Dedifferentiated amniotic fluid mesenchymal stem cell (primary cell): ENCODE data around the gene CDCA5.
A peak's percentile ranks its signal among the peaks of the same experiment; 100 is the strongest.

ENCODE experiments used
- DNase-seq: peaks from one replicate; pipeline ENCODE4 v3.0.0-alpha.2; 2016; ENCODE audit errors: extremely low spot score

CDCA5 gene

DNA sequence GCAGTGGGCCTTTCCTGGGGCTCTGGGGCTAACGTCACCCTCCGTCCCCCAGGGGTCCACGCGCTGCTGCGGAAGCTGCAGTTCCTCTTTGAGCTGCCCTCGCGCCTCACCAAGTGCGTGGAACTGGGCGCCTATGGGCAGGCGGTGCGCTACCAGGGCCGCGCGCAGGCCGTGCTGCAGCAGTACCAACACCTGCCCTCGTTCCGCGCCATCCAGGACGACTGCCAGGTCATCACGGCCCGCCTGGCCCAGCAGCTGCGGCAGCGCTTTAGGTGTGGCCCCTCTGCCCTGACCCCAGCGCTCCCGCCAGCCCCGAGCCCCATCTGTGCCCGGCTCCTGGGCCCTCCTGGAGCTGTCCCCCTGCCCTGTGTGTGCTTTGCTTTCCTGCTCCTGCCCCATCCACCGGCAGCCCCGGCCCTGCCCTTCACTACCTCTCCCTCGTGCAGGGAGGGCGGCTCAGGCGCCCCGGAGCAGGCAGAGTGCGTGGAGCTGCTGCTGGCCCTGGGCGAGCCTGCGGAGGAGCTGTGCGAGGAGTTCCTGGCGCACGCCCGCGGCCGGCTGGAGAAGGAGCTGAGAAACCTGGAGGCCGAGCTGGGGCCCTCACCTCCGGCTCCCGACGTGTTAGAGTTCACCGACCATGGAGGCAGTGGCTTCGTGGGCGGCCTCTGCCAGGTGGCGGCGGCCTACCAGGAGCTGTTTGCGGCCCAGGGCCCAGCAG, 24.1 kb upstream of the CDCA5 start:
- no peak for DNase-seq

GRCh38 chr11:65107078-65107477, 23.2 kb upstream of the CDCA5 start:
- no peak for DNase-seq

- DNase-seq, result no peak
Observed at GRCh38 chr11:65104628-65105027, 20.8 kb upstream of the CDCA5 start.

DNA sequence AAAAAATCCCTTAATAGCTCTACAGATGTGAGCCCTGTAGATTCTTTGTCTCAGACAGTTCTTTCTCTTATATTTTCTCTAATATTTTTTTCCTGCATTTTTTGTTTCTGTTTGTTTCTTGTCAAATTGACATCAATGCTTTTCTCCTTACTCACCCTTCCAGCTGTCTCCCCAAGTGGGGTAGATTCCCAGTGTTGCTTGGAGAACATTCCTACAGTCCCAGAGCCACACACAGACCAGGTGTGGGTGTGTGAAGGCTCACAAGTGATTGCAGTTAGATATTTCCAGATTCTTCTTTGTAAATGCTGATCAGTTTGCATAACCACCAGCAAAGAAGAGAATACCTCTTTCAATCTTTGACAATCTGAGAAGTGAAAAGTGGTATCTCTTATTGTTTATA, 19.6 kb upstream of the CDCA5 start:
- no peak for DNase-seq

DNA sequence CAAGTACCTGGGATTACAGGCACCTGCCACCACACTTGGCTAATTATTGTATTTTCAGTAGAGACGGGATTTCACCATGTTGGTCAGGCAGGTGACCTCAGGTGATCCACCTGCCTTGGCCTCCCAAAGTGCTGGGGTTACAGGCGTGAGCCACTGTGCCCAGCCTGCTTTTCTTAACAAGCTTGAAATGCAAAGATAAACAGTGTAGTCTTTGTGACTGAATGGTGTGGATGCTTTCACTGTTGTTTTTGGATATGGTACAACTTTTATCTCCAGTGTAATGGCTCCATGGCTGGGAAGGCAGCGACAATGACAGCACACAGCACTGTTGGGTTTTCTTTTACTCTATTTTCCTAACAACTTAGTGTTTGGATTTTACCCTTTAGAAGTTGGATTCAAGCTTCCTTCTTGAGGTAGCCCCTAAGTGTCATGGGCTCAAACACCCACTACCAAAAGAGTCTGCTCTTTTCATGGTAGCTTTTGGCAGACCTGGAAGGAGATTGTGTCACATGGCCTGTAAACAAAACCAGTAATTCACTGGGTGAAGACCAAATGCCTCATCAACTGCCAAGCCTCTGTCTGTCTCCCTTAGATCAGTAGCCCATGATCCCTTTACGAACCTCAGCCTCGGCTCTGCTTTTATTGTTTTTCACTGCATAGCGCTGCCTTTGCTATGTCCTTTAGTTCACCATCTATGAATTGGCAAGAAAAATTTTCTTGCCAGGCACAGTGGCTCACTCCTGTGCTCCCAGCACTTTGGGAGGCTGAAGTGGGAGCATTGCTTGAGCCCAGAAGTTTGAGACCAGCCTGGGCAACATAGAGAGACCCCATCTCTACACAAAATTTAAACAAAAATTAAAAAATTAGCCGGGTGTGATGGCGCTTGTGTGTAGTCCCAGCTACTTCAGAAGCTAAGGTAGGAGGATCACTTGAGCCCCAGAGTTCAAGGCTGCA, 18.6 kb upstream of the CDCA5 start:
- no peak for DNase-seq

DNA sequence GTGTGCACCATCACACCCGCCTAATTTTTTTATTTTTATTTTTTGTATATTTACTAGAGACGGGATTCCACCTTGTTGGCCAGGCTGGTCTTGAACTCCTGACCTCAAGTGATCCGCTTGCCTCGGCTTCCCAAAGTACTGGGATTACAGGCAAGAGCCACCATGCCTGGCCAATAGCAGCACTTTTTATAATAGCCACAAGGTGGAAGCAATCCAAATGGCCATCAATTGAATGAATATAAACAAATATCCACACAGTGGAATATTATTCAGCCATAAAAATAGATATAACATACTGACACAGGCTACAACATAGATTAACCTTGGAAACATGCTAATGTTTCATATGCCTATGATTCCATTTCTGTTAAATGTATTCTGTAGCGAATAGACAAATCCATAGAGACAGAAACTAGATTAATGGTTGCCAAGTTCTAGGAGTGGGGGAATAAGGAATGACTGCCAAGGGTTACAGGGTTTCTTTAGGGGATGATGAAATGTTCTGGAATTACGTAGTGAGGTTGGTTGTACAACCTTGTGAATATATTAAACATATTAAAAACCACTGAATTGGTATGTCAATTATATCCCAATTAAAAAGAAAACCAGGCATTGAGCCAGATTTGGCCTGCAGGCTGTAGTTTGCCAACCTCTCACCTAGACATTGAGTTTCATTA, 17.0 kb upstream of the CDCA5 start:
- no peak for DNase-seq

- DNase-seq, result no peak
Observed at GRCh38 chr11:65096926-65097325, 13.1 kb upstream of the CDCA5 start.

- DNase-seq, result peak; percentile 78
Observed at GRCh38 chr11:65095974-65096806, 12.3 kb upstream of the CDCA5 start, which contains the start of gene VPS51. Gene VPS51, plus strand, starts transcription at chr11:65096214. Its CDS starts 37 bp downstream, at chr11:65096251.

GRCh38 chr11:65095427-65095826, 11.6 kb upstream of the CDCA5 start:
- no peak for DNase-seq

DNA sequence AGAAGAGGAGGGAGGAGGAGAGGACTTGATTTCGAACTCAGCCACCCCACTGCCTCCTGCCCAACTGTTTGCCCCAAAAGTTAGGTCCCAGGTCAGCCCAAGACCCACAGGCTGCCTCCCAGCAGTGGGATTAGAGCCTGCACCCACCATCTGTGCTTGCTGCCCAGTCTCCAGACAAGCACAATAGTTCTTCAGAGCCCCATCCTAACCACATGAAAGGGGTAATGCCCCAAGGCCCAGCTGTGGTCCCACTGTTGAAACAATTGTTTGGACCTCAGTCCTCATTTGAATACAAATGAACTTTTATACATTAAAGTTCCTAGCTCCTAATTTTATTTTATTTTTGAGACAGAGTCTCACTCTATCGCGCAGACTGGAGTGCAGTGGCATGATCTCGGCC, 6.8 kb upstream of the CDCA5 start:
- DNase-seq, result no peak

DNA sequence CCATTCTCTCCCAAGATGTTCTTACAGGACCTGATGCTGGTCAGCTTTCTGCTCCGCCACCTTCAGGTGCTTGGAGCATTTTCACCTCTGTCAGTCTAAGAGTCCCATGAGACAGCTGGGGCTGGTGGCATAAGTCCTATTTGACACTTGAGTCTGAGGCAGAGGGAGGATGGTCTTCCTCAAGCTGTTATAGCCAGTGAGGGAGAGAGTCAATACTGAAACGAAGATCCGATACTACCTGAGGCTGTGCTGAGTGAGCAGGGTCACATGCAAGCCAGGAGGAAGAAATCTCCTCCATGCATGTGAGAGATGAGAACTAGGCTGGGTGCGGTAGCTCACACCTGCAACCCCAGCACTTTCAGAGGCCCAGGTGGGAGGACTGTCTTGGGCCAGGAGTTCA, 5.8 kb upstream of the CDCA5 start:
- DNase-seq, result no peak

GRCh38 chr11:65087827-65088226, 4.0 kb upstream of the CDCA5 start:
- no peak for DNase-seq

GRCh38 chr11:65087216-65087615, 3.4 kb upstream of the CDCA5 start:
- DNase-seq, result no peak

GRCh38 chr11:65086809-65087208, 3.0 kb upstream of the CDCA5 start:
- DNase-seq, result no peak

- no peak for DNase-seq
Observed at GRCh38 chr11:65085446-65085845, 1.6 kb upstream of the CDCA5 start.

DNA sequence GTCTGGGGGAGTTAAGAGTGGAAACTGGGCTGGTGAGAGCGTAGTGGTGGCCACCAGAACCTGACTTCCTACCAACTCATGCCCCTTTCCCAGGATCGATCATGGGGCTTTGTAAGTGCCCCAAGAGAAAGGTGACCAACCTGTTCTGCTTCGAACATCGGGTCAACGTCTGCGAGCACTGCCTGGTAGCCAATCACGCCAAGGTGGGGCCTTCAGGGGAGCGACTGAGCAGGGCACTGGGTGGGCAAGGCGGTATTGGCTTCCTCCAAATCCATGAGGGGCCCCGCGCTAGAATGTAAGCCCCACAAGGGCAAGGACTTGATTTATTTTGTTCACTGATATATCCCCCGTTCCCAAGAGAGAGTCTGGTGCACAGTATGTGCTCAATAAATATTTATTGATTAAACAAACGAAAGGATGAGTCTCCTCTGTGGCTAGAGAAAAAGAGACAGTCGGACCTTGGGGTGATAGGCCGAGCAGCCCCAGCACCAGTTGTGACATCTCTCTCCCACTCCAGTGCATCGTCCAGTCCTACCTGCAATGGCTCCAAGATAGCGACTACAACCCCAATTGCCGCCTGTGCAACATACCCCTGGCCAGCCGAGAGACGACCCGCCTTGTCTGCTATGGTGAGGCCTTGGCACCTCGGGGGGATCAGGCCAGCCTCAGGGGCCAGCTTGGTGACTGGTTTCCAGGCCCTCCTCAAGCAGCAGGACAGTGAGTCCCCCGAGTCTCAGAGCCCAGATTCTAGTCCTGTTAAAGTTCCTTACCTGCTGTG, 947 bp upstream of the CDCA5 start:
- DNase-seq, result no peak

DNA sequence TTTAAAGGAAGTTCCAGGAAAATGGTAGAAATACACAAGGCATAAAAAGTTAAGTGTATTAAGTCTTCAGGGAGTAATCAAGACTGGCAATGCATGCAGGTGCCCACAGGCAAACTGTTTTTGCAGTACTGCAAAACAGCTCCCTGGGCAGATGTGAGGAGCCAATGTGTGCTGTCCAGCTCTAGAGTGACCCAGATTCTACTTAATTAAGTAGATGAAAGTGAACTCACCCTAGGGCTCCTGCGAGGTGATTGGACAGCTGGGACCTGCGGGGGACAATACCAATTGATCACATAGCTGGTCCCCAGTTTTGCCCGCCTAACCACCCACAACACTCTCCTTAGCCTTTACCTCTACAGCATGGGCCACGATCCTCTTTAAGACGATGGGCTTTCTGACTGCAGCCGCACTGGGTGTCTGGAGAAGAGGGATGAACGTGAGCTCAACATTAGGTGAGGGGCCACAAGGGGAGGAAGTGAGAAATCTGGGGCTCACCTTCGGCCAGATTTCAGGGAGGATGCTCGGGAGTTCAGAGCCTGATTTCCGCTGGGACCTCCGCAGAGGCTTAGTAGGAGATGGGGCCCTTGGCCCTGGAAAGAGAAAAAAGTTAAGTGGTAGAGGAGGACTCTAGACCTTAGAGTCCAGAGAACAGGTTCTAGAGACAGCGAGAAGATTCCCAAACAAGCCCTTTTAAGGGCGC, 556 bp downstream of the CDCA5 start:
- DNase-seq, result no peak

DNA sequence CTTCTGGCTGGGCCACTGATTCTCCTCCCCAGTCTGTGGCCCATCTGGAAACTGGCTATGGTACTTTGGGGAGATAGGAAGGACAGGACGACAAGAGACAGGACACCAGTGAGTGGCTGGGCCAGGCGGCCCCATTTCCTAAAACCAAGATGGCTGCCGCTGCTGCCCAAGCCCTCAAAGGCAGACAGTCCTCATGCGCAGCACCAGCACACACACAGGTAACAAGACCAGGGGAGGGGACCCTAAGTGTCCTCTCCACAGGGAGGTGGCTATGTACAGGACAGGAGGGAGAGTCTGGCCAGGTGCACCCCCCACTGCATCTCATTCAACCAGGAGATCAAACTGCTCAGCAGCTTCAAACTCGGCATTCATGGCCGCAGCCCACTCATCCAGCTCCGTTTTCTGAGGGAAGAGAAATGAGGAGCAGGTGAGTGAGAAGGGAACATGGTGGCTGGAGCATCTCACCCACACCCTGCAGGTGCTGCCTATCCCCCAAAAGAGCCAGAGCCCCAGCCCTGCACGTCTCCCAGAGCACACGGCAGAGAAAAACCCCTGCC, 5.0 kb downstream of the CDCA5 start:
- no peak for DNase-seq

- no peak for DNase-seq
Observed at GRCh38 chr11:65078151-65078550, 5.7 kb downstream of the CDCA5 start.

DNA sequence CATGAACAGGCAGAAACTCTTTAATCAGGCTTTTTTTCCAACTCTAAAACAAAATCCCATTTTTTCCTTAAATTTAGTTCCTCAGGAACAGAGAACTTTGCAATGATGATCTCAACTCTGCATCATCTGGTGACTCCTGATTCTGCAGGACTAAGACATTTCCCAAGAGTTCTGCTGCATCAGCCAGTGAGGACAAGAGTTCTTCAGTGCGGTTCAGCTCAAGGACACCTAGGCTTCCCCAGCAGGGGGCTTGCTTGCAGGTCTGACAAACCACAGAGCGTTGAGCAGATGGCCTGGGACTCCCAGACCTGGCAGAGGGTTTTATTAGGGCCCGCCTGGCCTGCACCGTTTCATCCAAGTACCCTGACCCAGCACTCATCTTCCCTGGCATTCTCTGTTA, 6.4 kb downstream of the CDCA5 start:
- no peak for DNase-seq
